22Rv1 (cell line): ENCODE data around the gene DLG4.

Experiments used
- ZFX ChIP-seq: fragments of 450-650 bp; IDR thresholded peaks from 2 replicates; pipeline ENCODE4 v1.6.1; 2017; ENCODE audit warnings: antibody characterized with exemption, borderline replicate concordance
- TF ChIP-seq, protein P1 (sequence below): fragments of 450-650 bp; IDR thresholded peaks from 2 replicates; pipeline ENCODE4 v1.5.1; 2017; ENCODE audit warnings: mild to moderate bottlenecking

DNA sequence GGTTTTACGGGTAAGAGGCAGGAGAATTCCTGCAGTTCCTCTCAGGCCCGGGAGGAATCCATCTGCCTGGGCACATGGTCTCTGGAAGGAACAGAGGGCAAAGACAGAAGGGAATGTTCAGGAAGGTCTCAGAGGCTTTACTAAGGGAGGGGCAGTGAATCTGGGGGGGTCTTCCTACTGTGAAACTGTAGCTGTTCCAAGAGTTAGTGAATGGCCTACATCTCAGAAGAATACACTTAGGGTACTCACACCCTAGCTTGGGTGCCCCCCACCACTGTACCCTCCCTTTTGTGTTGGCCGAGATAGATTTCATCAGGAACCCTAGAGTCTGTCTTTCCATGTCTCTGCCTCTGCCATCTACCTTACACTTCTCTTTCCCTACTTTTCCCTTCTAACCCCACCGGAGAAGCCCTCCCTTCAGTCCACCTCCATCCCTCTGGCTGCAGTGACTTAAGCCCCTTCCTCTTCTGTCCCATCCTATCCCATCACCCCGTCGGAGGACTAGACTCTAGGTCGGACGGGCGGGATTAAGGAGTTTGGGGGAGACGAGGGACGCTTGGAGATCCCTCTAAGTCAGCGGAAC lies 316 bp downstream of the DLG4 start:
- TF ChIP-seq, protein P1, sequence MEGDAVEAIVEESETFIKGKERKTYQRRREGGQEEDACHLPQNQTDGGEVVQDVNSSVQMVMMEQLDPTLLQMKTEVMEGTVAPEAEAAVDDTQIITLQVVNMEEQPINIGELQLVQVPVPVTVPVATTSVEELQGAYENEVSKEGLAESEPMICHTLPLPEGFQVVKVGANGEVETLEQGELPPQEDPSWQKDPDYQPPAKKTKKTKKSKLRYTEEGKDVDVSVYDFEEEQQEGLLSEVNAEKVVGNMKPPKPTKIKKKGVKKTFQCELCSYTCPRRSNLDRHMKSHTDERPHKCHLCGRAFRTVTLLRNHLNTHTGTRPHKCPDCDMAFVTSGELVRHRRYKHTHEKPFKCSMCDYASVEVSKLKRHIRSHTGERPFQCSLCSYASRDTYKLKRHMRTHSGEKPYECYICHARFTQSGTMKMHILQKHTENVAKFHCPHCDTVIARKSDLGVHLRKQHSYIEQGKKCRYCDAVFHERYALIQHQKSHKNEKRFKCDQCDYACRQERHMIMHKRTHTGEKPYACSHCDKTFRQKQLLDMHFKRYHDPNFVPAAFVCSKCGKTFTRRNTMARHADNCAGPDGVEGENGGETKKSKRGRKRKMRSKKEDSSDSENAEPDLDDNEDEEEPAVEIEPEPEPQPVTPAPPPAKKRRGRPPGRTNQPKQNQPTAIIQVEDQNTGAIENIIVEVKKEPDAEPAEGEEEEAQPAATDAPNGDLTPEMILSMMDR = no peak
- no peak for TF ChIP-seq ZFX
